Neural crest cell (in vitro differentiated cells): ENCODE results near the gene CEP126. TPM values are rescaled to one million over a fixed set of nuclear protein-coding genes. Genes with fewer than 3 reads are reported as not detected.

Experiments used
- DNase-seq: peaks from one replicate; pipeline ENCODE4 v3.0.0; 2021; ENCODE audit warnings: low read depth, mixed read lengths, low spot score
- H3K27ac Mint-ChIP-seq: one replicate; pipeline ENCODE4 v1.8.0; 2021; ENCODE audit warnings: mild to moderate bottlenecking, mixed read lengths; ENCODE audit not compliant: unreplicated experiment
- H3K27me3 Mint-ChIP-seq: 2 replicates; pipeline ENCODE4 v1.8.0; 2021; ENCODE audit warnings: low read depth, mild to moderate bottlenecking, mixed read lengths
- H3K36me3 Mint-ChIP-seq: 2 replicates; pipeline ENCODE4 v1.8.0; 2021; ENCODE audit warnings: low read depth, mild to moderate bottlenecking, mixed read lengths
- H3K4me1 Mint-ChIP-seq: 2 replicates; pipeline ENCODE4 v1.8.0; 2021; ENCODE audit warnings: mixed read lengths
- H3K4me3 Mint-ChIP-seq: one replicate; pipeline ENCODE4 v1.8.0; 2021; ENCODE audit warnings: mild to moderate bottlenecking, mixed read lengths
- H3K9me3 Mint-ChIP-seq: 2 replicates; pipeline ENCODE4 v1.8.0; 2021; ENCODE audit warnings: mixed read lengths
- total RNA-seq: library from RNA; stranded (reverse); gene quantifications from 2 replicates; pipeline ENCODE4 v1.2.1, GENCODE V29; 2021
- TF ChIP-seq, protein P1 (sequence below): fragments of 200-600 bp; sonication (generic); conservative IDR thresholded peaks from 2 replicates; pipeline ENCODE4 v1.5.0; 2021; ENCODE audit warnings: antibody characterized with exemption, mild to moderate bottlenecking

Gene CEP126
- total RNA-seq, 1 donor from 2014 or later, result 2.1 TPM

DNA sequence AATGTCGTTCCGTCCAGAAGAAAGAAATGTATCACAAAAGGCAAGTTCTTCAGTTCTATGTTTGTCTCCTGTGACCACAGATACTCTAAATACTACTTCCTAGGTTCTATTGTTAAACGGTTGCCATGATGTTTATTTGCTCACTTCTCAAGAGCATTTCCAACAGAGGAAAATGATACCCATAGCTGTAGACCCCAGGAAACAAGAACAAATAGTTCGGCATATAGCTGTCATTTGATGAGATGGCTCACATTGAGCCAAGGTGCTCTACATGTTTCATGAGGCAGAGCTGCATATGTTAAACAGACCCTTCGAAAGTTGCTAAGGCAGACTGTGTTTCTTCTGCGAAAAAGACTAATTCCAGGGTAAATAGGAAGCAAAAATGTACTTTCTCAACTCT is 16.9 kb downstream of the CEP126 start:
- no peak overlapping the region for H3K27ac Mint-ChIP-seq
- TF ChIP-seq, protein P1, sequence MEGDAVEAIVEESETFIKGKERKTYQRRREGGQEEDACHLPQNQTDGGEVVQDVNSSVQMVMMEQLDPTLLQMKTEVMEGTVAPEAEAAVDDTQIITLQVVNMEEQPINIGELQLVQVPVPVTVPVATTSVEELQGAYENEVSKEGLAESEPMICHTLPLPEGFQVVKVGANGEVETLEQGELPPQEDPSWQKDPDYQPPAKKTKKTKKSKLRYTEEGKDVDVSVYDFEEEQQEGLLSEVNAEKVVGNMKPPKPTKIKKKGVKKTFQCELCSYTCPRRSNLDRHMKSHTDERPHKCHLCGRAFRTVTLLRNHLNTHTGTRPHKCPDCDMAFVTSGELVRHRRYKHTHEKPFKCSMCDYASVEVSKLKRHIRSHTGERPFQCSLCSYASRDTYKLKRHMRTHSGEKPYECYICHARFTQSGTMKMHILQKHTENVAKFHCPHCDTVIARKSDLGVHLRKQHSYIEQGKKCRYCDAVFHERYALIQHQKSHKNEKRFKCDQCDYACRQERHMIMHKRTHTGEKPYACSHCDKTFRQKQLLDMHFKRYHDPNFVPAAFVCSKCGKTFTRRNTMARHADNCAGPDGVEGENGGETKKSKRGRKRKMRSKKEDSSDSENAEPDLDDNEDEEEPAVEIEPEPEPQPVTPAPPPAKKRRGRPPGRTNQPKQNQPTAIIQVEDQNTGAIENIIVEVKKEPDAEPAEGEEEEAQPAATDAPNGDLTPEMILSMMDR, result no peak
- H3K4me1 Mint-ChIP-seq, result peaks cover 4% of the 10 kb centered on the region
- H3K4me3 Mint-ChIP-seq, result no peak overlapping the region
- peaks cover 2% of the 10 kb centered on the region for H3K9me3 Mint-ChIP-seq
- DNase-seq, result no peak
- no peaks in the 10 kb centered on the region for H3K27me3 Mint-ChIP-seq
- peaks cover 2% of the 10 kb centered on the region for H3K36me3 Mint-ChIP-seq

DNA sequence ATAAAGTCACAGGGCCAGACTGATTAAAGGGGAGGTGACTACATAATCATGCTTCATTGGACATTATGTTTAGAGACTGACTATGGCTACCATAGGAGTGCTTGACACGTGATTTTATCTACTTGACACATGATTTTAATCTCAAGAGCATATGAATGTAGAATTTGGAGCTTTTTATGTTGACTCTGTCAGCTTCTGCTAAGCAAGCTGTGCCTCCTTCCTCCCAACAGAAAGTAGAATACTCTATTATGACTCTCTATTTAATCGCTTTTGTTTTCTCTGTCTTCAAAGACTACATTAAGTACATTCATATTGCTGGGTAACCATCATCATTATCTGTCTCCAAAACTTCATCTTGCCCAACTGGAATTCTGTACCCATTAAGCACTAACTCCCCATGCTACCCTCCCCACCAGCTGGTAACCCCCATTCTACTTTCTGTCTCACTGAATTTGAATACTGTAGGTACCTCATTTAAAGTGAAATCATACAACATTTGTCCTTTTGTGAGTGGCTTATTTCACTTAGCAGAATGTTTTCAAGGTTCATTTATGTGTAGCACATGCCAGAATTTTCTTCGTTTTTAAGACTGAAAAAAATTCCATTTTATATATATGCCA is 26.2 kb downstream of the CEP126 start:
- Mint-ChIP-seq H3K4me1 (no peaks in the 10 kb centered on the region), H3K36me3 (no peaks in the 10 kb centered on the region), H3K4me3 (no peak overlapping the region), H3K9me3 (no peaks in the 10 kb centered on the region), H3K27me3 (no peaks in the 10 kb centered on the region), H3K27ac (no peak overlapping the region)
- DNase-seq, result no peak
- TF ChIP-seq, protein P1, result no peak

- no peaks in the 10 kb centered on the region for H3K4me1 Mint-ChIP-seq
- H3K9me3 Mint-ChIP-seq, result no peaks in the 10 kb centered on the region
- no peak overlapping the region for H3K27ac Mint-ChIP-seq
- TF ChIP-seq, protein P1, result no peak
- DNase-seq, result no peak
- H3K27me3 Mint-ChIP-seq, result no peaks in the 10 kb centered on the region
- no peaks in the 10 kb centered on the region for H3K36me3 Mint-ChIP-seq
- no peak overlapping the region for H3K4me3 Mint-ChIP-seq
Observed at GRCh38 chr11:101944923-101945322, 30.1 kb downstream of the CEP126 start.

GRCh38 chr11:101945448-101945847 is 30.6 kb downstream of the CEP126 start:
- TF ChIP-seq, protein P1, result no peak
- Mint-ChIP-seq H3K27me3 (no peaks in the 10 kb centered on the region), H3K9me3 (no peaks in the 10 kb centered on the region), H3K27ac (no peak overlapping the region), H3K4me3 (no peak overlapping the region), H3K36me3 (no peaks in the 10 kb centered on the region), H3K4me1 (no peaks in the 10 kb centered on the region)
- no peak for DNase-seq

GRCh38 chr11:101949680-101950220 is 34.9 kb downstream of the CEP126 start:
- no peak for DNase-seq
- no peak overlapping the region for H3K27ac Mint-ChIP-seq
- H3K27me3 Mint-ChIP-seq, result no peaks in the 10 kb centered on the region
- no peak overlapping the region for H3K4me3 Mint-ChIP-seq
- no peaks in the 10 kb centered on the region for H3K36me3 Mint-ChIP-seq
- TF ChIP-seq, protein P1, result no peak
- no peaks in the 10 kb centered on the region for H3K4me1 Mint-ChIP-seq
- H3K9me3 Mint-ChIP-seq, result no peaks in the 10 kb centered on the region
